Posterior cingulate gyrus (tissue), 11 donors: ENCODE data around the gene CWF19L2.
"Not testable (repeated sequence)": the region's sequence is repeated elsewhere in the genome, so short reads cannot be mapped to it uniquely, and the experiment has no call there.

ENCODE experiments used
- DNase-seq, 10 donors: peaks; one replicate each; pipeline versions ENCODE4 v3.0.0 to v3.0.0-alpha.2; 2020 to 2021; ENCODE audit warnings: mixed read lengths in 3 of 10
- intact Hi-C: fragments of 100-400 bp; cut with DNase I; formaldehyde crosslinking; loops from one replicate; pipeline ENCODE4 v1.15.1; 2023

CWF19L2 gene

GRCh38 chr11:107439586-107440167 lies 17.9 kb downstream of the CWF19L2 start:
- DNase-seq, result no peak
- intact Hi-C loops, result no loop called here

GRCh38 chr11:107438148-107438547 lies 19.5 kb downstream of the CWF19L2 start:
- intact Hi-C loops, result no loop called here

DNA sequence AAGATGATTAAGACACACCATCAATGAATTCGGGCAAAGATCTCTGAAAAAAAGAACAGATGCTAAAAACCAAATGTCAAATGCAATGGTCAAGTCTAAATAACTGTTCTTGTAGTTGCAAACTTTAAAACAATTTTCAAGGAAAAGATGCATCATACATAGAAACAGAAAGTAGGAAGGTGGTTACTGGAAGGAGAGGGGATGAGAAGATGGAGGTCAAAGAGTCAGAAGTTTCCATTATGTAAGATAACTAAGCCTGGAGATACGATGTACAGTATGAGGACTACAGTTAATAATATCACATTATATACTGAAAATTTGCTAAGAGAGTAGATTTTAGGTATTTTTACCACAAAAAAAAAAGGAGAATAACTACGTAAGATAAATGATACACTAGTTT lies 27.1 kb downstream of the CWF19L2 start:
- intact Hi-C loops, result no loop called here
- no peak for DNase-seq

More at GRCh38 chr11:107438148-107438547, 19.5 kb downstream of the CWF19L2 start:
- no peak for DNase-seq

GRCh38 chr11:107427569-107428180 lies 29.9 kb downstream of the CWF19L2 start:
- intact Hi-C loops, result no loop called here
- DNase-seq, result no peak

DNA sequence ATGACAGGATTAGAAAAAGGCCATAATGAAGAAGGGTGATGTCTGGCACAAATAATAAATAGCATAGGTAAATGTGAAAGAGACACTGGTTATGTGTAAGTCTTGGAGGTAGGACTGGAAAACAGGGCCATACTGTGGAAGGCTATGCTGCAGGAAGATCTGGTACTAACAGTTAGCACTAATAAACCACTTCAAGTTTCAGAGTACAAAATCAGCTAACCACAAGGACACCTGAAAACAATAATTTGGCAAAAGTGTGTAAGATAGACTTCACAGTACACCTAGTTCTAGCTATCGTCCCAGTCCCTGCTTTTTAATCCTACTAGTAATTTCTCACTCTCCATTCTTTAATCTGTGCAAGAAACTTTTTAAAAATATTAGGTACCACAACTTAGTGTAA lies 44.3 kb downstream of the CWF19L2 start:
- intact Hi-C loops, result no loop called here
- no peak for DNase-seq

DNA sequence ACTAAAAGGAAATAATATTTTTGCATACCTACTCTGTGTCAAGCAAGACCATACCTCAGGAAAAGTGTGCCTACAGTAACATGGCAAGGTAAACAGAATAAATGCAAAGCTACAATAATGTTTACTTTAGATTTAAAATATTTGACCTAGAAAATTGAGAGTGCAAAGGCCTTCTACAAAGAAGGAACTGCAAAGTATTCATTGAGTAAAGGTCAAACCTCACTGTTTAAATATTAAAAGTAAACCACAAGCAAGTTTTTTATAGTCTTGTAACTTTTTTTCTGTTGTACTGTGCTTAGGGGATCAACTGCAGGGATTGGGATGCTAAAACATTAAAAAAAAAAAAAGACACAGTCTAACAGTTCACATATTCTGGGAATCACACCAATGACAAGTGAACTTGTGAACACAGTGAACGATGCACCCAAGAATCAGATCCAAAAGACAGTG lies 48.8 kb downstream of the CWF19L2 start:
- no peak for DNase-seq
- intact Hi-C loops, result no loop called here

DNA sequence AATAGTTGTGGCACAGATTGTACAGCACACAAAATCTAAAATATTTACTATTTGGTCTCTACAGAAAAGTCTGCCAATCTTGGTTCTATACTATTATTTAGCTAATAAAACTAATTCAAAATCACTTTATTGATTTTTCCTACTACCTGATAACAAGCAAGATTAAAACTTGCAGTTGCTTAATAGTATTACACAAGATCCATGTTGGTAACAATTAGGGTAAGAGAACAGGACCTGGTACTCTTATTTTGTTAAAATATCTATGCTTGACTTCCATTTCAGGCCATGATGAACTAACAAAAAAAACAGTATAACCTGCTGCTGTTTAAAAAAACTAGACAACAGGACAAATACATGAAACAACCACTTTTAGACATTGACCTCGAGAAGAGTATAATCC lies 52.4 kb downstream of the CWF19L2 start:
- intact Hi-C loops, result no loop called here
- DNase-seq, result no peak

- DNase-seq, intact Hi-C loops: not testable (repeated sequence)
Observed at GRCh38 chr11:107401131-107401530, 56.5 kb downstream of the CWF19L2 start.

DNA sequence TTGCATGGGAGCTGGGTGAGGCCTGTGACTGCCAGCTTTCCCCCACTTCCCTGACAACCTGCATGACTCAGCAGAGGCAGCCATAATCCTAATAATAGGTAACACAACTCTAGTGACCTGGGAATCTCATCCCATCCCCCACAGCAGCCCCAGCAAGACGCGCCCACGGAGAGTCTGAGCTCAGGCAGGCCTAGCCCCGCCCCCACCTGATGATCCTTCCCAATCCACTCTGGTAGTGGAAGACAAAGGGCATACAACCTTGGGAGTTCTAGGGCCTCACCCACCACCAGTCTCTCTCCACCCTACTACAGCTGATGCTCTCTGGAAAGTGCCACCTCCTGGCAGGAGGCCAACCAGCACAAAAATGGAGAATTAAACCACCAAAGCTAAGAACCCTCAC lies 60.3 kb downstream of the CWF19L2 start:
- intact Hi-C loops, result no loop called here
- DNase-seq, result no peak

DNA sequence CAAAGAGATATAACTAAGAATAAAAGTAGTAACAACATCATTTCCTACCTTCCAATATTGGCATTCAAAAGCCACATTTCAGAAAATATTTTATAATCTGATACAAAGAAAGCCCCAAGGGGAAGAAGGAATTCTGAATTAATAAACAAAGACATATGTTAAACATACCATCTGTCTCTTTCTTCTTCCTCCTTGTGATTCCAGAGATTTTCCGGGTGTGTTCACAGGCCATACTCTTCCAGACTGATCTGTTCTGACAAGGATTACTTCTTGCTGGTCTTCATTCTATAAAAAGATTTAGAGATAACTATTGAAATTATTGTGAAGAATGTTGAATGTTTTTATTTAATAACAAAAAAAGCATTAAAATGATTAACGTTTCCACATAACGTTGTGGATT lies 65.0 kb downstream of the CWF19L2 start:
- intact Hi-C loops, result no loop called here
- no peak for DNase-seq

GRCh38 chr11:107390701-107391100 lies 66.9 kb downstream of the CWF19L2 start:
- intact Hi-C loops, DNase-seq: not testable (repeated sequence)

GRCh38 chr11:107387666-107388065 lies 70.0 kb downstream of the CWF19L2 start:
- no peak for DNase-seq
- intact Hi-C loops, result no loop called here

DNA sequence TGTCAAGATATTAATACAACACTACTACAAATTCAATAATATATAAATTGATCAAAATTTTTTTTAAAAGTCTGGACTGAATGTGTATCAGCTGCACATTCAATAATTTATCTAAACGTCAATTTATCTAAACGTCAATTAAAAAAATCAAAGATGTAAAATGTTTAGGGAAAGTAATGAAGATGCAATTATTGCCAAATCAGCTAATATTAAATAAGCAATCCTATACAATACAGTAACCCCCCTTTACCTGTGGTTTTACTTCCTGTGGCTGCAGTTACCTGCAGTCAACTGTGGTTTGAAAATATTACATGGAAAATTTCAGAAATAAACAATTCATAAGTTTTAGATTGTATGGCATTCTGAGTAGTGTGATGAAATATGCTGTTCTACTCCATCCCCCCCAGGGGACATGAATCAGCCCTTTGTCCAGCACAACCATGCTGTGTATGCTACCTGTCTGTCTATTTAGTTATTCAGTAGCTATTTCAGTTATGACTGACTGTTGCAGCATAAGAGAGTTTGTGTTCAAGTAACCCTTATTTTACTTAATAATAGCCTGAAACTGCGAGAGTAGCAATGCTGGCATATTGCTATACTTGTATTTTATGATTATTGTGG lies 72.2 kb downstream of the CWF19L2 start:
- DNase-seq, result no peak
- intact Hi-C loops, result no loop called here

DNA sequence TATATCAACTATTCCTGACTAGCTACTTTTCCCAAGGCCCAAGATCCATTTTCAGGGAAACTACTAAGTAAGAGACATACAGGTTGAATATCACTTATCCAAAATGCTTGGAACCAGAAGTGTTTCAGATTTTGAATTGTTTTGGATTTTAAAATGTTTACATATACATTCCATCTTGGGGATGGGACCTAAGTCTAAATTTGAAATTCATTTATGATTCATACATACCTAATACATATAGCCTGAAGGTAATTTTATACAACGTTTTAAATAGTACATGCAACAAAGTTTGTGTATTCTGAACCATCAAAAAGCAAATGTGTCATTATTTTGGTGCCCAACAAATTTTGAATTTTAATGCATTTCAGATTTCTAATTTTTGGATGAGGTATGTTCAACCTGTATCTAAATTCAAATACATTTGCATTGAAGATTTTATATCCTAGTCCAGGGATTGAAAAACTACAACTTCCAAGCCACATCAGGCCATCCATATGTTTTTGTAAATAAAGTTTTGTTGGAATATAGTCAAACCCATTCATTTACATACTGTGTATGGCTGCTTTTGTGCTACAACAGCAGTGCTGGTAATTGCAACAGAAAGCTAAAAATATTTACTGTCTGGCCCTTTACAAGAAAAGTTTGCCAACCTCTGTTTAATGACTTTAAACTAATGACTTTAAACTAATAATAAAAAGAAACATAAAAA lies 73.3 kb downstream of the CWF19L2 start:
- intact Hi-C loops, result no loop called here
- DNase-seq, result no peak

- no peak for DNase-seq
- intact Hi-C loops, result no loop called here
Observed at GRCh38 chr11:107372439-107372838, 85.2 kb downstream of the CWF19L2 start.

DNA sequence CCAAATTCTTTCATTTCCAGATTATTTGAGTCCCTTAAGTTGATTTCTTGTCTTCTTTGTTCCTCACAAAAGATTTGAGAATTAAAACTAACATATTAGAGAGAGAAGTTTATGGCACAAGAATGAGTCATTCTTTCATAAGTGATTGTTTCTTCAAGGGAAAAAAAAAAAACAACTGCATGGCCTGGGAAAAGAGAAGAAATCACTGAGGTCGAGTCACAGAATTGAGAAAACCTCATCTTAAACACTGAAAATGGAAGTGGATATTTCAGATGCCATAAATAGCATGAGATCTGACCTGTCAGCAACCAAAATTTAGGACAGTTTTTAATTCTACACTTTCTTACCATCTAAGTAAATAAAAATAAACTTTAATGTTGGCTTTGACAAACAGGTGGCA lies 87.2 kb downstream of the CWF19L2 start:
- intact Hi-C loops, result no loop called here
- DNase-seq, result no peak

DNA sequence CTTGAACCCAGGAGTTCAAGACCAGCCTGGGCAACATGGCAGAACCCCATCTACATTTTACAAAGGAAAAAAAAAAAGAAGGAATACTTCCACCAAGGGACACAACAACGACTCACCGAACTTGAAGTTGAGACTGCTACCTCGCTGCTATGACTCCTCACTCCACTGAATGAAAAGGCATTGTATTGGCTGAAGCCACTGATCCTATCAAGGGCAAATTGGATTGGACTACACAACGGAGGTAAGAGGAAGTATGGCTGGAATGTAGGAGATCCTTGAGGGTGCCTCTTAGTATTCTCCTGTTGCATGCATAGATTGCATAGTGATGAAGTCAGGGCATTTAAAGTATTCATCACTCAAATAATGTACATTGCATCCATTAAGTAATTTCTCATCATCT lies 97.9 kb downstream of the CWF19L2 start:
- intact Hi-C loops, result no loop called here
- no peak for DNase-seq

- intact Hi-C loops, result no loop called here
- DNase-seq, result no peak
Observed at GRCh38 chr11:107357877-107358276, 99.7 kb downstream of the CWF19L2 start.

DNA sequence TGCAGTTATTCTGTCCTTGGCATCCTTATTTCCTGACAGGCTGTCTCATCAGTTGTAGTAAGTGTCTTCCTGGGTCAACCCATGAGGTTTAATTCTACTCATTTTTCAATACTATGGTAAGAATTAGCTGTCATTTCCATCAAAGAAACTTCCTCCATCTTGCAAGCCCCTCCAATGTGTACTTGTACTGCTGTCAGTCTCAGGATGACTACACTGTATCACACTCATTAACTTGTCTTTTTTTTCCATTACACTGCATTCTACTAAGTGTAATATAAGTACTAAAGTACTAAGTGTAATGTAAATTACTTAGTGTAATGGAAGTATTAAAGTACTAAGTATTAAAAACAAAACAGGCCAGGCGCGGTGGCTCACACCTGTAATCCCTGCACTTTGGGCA lies 102.8 kb downstream of the CWF19L2 start:
- no peak for DNase-seq
- intact Hi-C loops, result no loop called here

GRCh38 chr11:107337917-107338316 lies 119.7 kb downstream of the CWF19L2 start:
- intact Hi-C loops, result no loop called here
- DNase-seq, result no peak

GRCh38 chr11:107331728-107332127 lies 125.9 kb downstream of the CWF19L2 start:
- DNase-seq, result no peak
- intact Hi-C loops, result no loop called here

DNA sequence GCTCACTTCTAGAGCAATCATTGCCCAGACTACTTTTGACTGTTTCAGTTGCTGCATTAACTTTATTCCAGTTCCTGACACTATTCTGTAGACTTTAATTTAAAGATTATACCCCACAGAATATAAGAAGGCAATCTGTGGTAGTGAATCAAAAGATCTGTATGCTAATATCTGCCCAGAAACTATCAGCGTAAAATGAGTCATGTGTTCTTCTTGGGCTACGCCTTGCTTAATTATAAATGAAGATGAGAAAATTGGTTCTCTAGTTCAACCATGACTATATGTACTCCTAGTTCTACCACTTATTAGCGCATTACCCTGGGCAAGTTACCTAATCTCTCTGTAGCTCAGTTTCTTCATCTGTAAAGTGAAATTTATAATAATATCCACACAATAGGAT lies 128.5 kb downstream of the CWF19L2 start:
- DNase-seq, result no peak
- intact Hi-C loops, result no loop called here
